Left renal cortex interstitium (tissue), 4 donors: Measurements from ENCODE around the gene AREL1. TPM values are rescaled to one million over a fixed set of nuclear protein-coding genes. Genes with fewer than 3 reads are reported as not detected.

Experiments
- DNase-seq, 4 donors: peaks; one replicate each; pipeline ENCODE4 v3.0.0-alpha.2; 2013; ENCODE audit warnings: low read depth in 4 of 4, low spot score in 2 of 4, missing footprints in 1 of 4
- polyA plus RNA-seq, 4 donors: library from polyadenylated mRNA; unstranded; fragments of 120-200 nt; gene quantifications; one replicate each; pipeline ENCODE4 v1.2.1, GENCODE V29; 2013; ENCODE audit not compliant: insufficient read length in 4 of 4

The AREL1 gene
- polyA plus RNA-seq, 4 donors: 33.5 to 38.0 (median 35.0) TPM

- DNase-seq: no peak
These were observed 73.9 kb downstream of the AREL1 start for GRCh38 chr14:74638966-74639365.

- no peak for DNase-seq
These were observed 74.8 kb downstream of the AREL1 start for GRCh38 chr14:74638066-74638465.

- no peak for DNase-seq
These were observed 75.7 kb downstream of the AREL1 start for GRCh38 chr14:74637178-74637550.

GRCh38 chr14:74636424-74637177 lies 76.3 kb downstream of the AREL1 start:
- no peak for DNase-seq

- DNase-seq: no peak
These were observed 77.0 kb downstream of the AREL1 start for GRCh38 chr14:74635847-74636246.

- DNase-seq: no peak
These were observed 77.9 kb downstream of the AREL1 start for GRCh38 chr14:74634964-74635363.

GRCh38 chr14:74634481-74634880 lies 78.4 kb downstream of the AREL1 start:
- no peak for DNase-seq

GRCh38 chr14:74630881-74631690 lies 81.8 kb downstream of the AREL1 start:
- DNase-seq: no peak

- no peak for DNase-seq
These were observed 84.5 kb downstream of the AREL1 start for GRCh38 chr14:74628418-74628817.

GRCh38 chr14:74627076-74627475 lies 85.8 kb downstream of the AREL1 start:
- no peak for DNase-seq

GRCh38 chr14:74622257-74622656 lies 90.6 kb downstream of the AREL1 start:
- DNase-seq: no peak

GRCh38 chr14:74621556-74621955 lies 91.3 kb downstream of the AREL1 start:
- DNase-seq: no peak

GRCh38 chr14:74620923-74621322 lies 92.0 kb downstream of the AREL1 start:
- DNase-seq: no peak

GRCh38 chr14:74620497-74620921 lies 92.4 kb downstream of the AREL1 start:
- DNase-seq: no peak

- DNase-seq: no peak
These were observed 93.2 kb downstream of the AREL1 start for GRCh38 chr14:74619672-74620131.

GRCh38 chr14:74618078-74618952 lies 94.6 kb downstream of the AREL1 start:
- no peak for DNase-seq

- DNase-seq: no peak
These were observed 95.7 kb downstream of the AREL1 start for GRCh38 chr14:74616996-74617700.

GRCh38 chr14:74616507-74616906 lies 96.4 kb downstream of the AREL1 start:
- DNase-seq: no peak

GRCh38 chr14:74615735-74616134 lies 97.1 kb downstream of the AREL1 start:
- no peak for DNase-seq
